Activated T-helper 1 cell treated with anti-CD3 and anti-CD28 coated beads, Interleukin-2, amount 50 U/mL, for 16 hours (primary cell): ENCODE data around the gene OBSCN.

Source experiments
- DNase-seq, 2 donors: peaks; one replicate each; pipeline ENCODE4 v3.0.0-alpha.2; 2020; ENCODE audit warnings: low read depth in 1 of 2, low spot score in 1 of 2

The OBSCN gene

GRCh38 chr1:228171221-228171891 lies 36.5 kb upstream of the OBSCN start:
- DNase-seq, result no peak

- no peak for DNase-seq
Measured at GRCh38 chr1:228172591-228173527, 35.0 kb upstream of the OBSCN start.

- DNase-seq, result peak in 1 of 2 donors; percentile 27
Measured at GRCh38 chr1:228173528-228174481, 34.0 kb upstream of the OBSCN start.

- DNase-seq, result peak in 1 of 2 donors; percentile 29
Measured at GRCh38 chr1:228174482-228175315, 33.1 kb upstream of the OBSCN start.

- DNase-seq, result no peak
Measured at GRCh38 chr1:228175316-228176023, 32.4 kb upstream of the OBSCN start.

GRCh38 chr1:228176024-228176395 lies 31.8 kb upstream of the OBSCN start:
- DNase-seq, result no peak

GRCh38 chr1:228176461-228177182 lies 31.2 kb upstream of the OBSCN start:
- no peak for DNase-seq

GRCh38 chr1:228177183-228177475 lies 30.7 kb upstream of the OBSCN start:
- no peak for DNase-seq

GRCh38 chr1:228177721-228178710 lies 29.8 kb upstream of the OBSCN start:
- DNase-seq, result no peak

GRCh38 chr1:228178737-228179684 lies 28.8 kb upstream of the OBSCN start:
- DNase-seq, result no peak

- no peak for DNase-seq
Measured at GRCh38 chr1:228180271-228180958, 27.4 kb upstream of the OBSCN start.

- no peak for DNase-seq
Measured at GRCh38 chr1:228180959-228181644, 26.7 kb upstream of the OBSCN start.

GRCh38 chr1:228181645-228182034 lies 26.2 kb upstream of the OBSCN start:
- no peak for DNase-seq

GRCh38 chr1:228182296-228183030 lies 25.4 kb upstream of the OBSCN start:
- DNase-seq, result no peak

GRCh38 chr1:228184152-228184551 lies 23.7 kb upstream of the OBSCN start:
- DNase-seq, result no peak
